Adrenal gland (tissue), 5 donors: Measurements from ENCODE around the gene FANCG.

ENCODE experiments used
- POLR2A ChIP-seq, 2 donors: fragments of 450-650 bp; IDR thresholded peaks; one replicate each; pipeline ENCODE4 v1.6.1; 2017; ENCODE audit warnings: antibody characterized with exemption in 2 of 2, mild to moderate bottlenecking in 2 of 2, moderate library complexity in 1 of 2
- TF ChIP-seq, protein P1 (sequence below), 6 experiments: fragments of 450-650 bp in 4 of 6; fragments of 200-600 bp in 2 of 6; sonication (generic) in 1 of 6; IDR thresholded peaks; 1 replicate in 5 of 6; 2 replicates in 1 of 6; pipeline versions ENCODE4 v1.5.1 to v1.8.0; 2016 to 2021; ENCODE audit warnings: antibody characterized with exemption in 6 of 6, mild to moderate bottlenecking in 2 of 6, moderate library complexity in 1 of 6
- donor health status: DM: no; HTN: no; CAD: no.

DNA sequence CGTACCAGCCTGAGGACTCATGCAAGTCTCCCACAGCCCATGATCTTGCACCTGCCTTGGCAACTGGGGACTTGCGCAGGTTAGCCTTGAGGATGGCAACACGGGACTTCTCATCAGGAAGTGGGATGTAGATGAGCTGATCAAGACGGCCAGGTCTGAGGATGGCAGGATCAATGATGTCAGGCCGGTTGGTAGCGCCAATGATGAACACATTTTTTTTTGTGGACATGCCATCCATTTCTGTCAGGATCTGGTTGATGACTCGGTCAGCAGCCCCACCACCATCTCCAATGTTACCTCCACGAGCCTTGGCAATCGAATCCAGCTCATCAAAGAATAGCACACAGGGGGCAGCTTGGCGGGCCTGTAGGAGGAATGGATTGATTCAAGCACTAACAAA, 20.3 kb downstream of the FANCG start:
- TF ChIP-seq POLR2A (IDR thresholded peaks at IDR 0.05) = no peak
- TF ChIP-seq, protein P1, sequence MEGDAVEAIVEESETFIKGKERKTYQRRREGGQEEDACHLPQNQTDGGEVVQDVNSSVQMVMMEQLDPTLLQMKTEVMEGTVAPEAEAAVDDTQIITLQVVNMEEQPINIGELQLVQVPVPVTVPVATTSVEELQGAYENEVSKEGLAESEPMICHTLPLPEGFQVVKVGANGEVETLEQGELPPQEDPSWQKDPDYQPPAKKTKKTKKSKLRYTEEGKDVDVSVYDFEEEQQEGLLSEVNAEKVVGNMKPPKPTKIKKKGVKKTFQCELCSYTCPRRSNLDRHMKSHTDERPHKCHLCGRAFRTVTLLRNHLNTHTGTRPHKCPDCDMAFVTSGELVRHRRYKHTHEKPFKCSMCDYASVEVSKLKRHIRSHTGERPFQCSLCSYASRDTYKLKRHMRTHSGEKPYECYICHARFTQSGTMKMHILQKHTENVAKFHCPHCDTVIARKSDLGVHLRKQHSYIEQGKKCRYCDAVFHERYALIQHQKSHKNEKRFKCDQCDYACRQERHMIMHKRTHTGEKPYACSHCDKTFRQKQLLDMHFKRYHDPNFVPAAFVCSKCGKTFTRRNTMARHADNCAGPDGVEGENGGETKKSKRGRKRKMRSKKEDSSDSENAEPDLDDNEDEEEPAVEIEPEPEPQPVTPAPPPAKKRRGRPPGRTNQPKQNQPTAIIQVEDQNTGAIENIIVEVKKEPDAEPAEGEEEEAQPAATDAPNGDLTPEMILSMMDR (IDR thresholded peaks at IDR 0.05) = no peak
